SK-N-SH (cell line): ENCODE measurements around the gene FBXL7. TPM values are rescaled to one million over a fixed set of nuclear protein-coding genes. Genes with fewer than 3 reads are reported as not detected.

Experiments used
- CTCF ChIA-PET: fragments of 300-600, 350-600 bp; formaldehyde crosslinking; extraction: SDS; loops from one replicate; lab custom pipeline; 2021; lab: Yijun Ruan, JAX
- POLR2A ChIA-PET: fragments of 350-600 bp; sonication (Branson Sonifier 250); formaldehyde crosslinking; extraction: SDS; loops from one replicate; lab custom pipeline; 2020; ENCODE audit warnings: antibody characterized with exemption, inconsistent platforms; lab: Yijun Ruan, JAX
- DNase-seq: peaks from one replicate; pipeline ENCODE4 v3.0.0; 2012
- H2AFZ ChIP-seq: fragments of 200-600 bp; sonication (generic); 2 replicates; pipeline ENCODE4 v1.8.1; 2016; ENCODE audit warnings: antibody characterized with exemption, mild to moderate bottlenecking, low read depth
- H3F3A ChIP-seq: fragments of 200-600 bp; sonication (generic); replicated peaks from 2 replicates; pipeline ENCODE3; 2016; ENCODE audit warnings: antibody characterized with exemption, mild to moderate bottlenecking; ENCODE audit not compliant: insufficient read depth
- H3K27ac ChIP-seq, 2 experiments: fragments of 200-500 bp in 1 of 2; fragments of 200-600 bp in 1 of 2; sonication (Bioruptor generic) in 1 of 2; sonication (generic), shearing (Covaris generic) in 1 of 2; 2 replicates each; pipeline versions ENCODE4 v1.5.1 to v1.6.1; 2014 to 2016; ENCODE audit warnings: low read depth in 2 of 2, inconsistent platforms in 1 of 2, low read length in 1 of 2, mild to moderate bottlenecking in 1 of 2, mixed read lengths in 1 of 2
- H3K27me3 ChIP-seq: fragments of 200-600 bp; sonication (generic), shearing (Covaris generic); 2 replicates; pipeline ENCODE4 v1.6.1; 2016; ENCODE audit warnings: mixed run types; ENCODE audit not compliant: insufficient read depth
- H3K36me3 ChIP-seq, 2 experiments: fragments of 200-500 bp in 1 of 2; fragments of 200-600 bp in 1 of 2; sonication (Bioruptor generic) in 1 of 2; sonication (generic) in 1 of 2; replicated peaks in 1 of 2; 2 replicates each; pipeline versions ENCODE3 to v1.5.1; 2014 to 2016; ENCODE audit warnings: low read length in 1 of 2, mild to moderate bottlenecking in 1 of 2; ENCODE audit not compliant: insufficient read depth in 2 of 2, control insufficient read depth in 1 of 2
- H3K4me1 ChIP-seq, 2 experiments: fragments of 200-500 bp in 1 of 2; fragments of 200-600 bp in 1 of 2; sonication (Bioruptor generic) in 1 of 2; sonication (generic), shearing (Covaris generic) in 1 of 2; 2 replicates each; pipeline versions ENCODE4 v1.5.1 to v1.6.1; 2014 to 2016; ENCODE audit warnings: low read depth in 1 of 2, low read length in 1 of 2, mixed run types in 1 of 2; ENCODE audit not compliant: insufficient read depth in 2 of 2, control insufficient read depth in 1 of 2
- H3K4me2 ChIP-seq: fragments of 200-600 bp; sonication (generic), shearing (Covaris generic); 2 replicates; pipeline ENCODE4 v1.6.1; 2017; ENCODE audit warnings: mixed run types
- H3K4me3 ChIP-seq, 2 experiments: fragments of 200-500 bp in 1 of 2; fragments of 200-600 bp in 1 of 2; sonication (Bioruptor generic) in 1 of 2; sonication (generic), shearing (Covaris generic) in 1 of 2; 2 replicates each; pipeline versions ENCODE4 v1.5.1 to v1.8.1; 2014 to 2016; ENCODE audit warnings: low read depth in 2 of 2, inconsistent platforms in 1 of 2, low read length in 1 of 2, mild to moderate bottlenecking in 1 of 2, mixed read lengths in 1 of 2, moderate library complexity in 1 of 2
- H3K79me2 ChIP-seq: fragments of 200-600 bp; sonication (generic); 2 replicates; pipeline ENCODE4 v1.8.1; 2017; ENCODE audit warnings: mild to moderate bottlenecking; ENCODE audit not compliant: insufficient read depth
- H3K9ac ChIP-seq: fragments of 200-600 bp; sonication (generic); 2 replicates; pipeline ENCODE4 v1.6.1; 2017; ENCODE audit warnings: mixed run types
- H3K9me2 ChIP-seq: fragments of 200-600 bp; sonication (generic); 2 replicates; pipeline ENCODE4 v1.6.1; 2017; ENCODE audit warnings: mixed run types
- H3K9me3 ChIP-seq: fragments of 200-600 bp; sonication (generic); 2 replicates; pipeline ENCODE4 v1.6.1; 2017; ENCODE audit warnings: mixed run types, mild to moderate bottlenecking, moderate library complexity
- H4K20me1 ChIP-seq: fragments of 200-600 bp; sonication (generic); 2 replicates; pipeline ENCODE4 v1.6.1; 2017; ENCODE audit warnings: mild to moderate bottlenecking, mixed run types; ENCODE audit not compliant: insufficient read depth
- FOXM1 ChIP-seq: IDR thresholded peaks from 2 replicates; pipeline ENCODE4 v1.4.0; 2012; ENCODE audit warnings: low read depth, mild to moderate bottlenecking
- GABPA ChIP-seq: IDR thresholded peaks from 2 replicates; pipeline ENCODE4 v1.4.0; 2012; ENCODE audit warnings: low read depth, mild to moderate bottlenecking
- IRF3 ChIP-seq: fragments of 150-350 bp; IDR thresholded peaks from 2 replicates; pipeline ENCODE4 v1.6.1; 2016; ENCODE audit warnings: mild to moderate bottlenecking, low read depth, low read length
- JUND ChIP-seq: IDR thresholded peaks from 2 replicates; pipeline ENCODE4 v1.4.0; 2012
- NFIC ChIP-seq: IDR thresholded peaks from 2 replicates; pipeline ENCODE4 v1.4.0; 2012; ENCODE audit warnings: borderline replicate concordance
- PBX3 ChIP-seq: IDR thresholded peaks from 2 replicates; pipeline ENCODE4; 2012
- RXRA ChIP-seq: IDR thresholded peaks from 2 replicates; pipeline ENCODE4 v1.4.0; 2012; ENCODE audit warnings: low read depth, mild to moderate bottlenecking, borderline replicate concordance
- TCF12 ChIP-seq: IDR thresholded peaks from 2 replicates; pipeline ENCODE4 v1.4.0; 2012
- ZBTB33 ChIP-seq: IDR thresholded peaks from 2 replicates; pipeline ENCODE4 v1.4.0; 2012; ENCODE audit warnings: low read depth, borderline replicate concordance
- WGBS: methylation state at CpG from one replicate; pipeline ENCODE4 v1.1.6; 2017; ENCODE audit warnings: low lambda C conversion rate; 5-methylcytosine and 5-hydroxymethylcytosine counted together
- polyA plus RNA-seq, 3 experiments: library from polyadenylated mRNA; depleted of rRNA; stranded (reverse); fragments of >200 nt; gene quantifications; 2 replicates each; pipeline ENCODE4 v1.2.3, GENCODE V29; 2012

The FBXL7 gene
- polyA plus RNA-seq, 1 of the 3 experiments (the other 2 are of a cell fraction) = 7.0 TPM

- no peak for TF ChIP-seq JUND
These were observed 71.6 kb downstream of the FBXL7 start (continued) for GRCh38 chr5:15571618-15572017.

GRCh38 chr5:15573590-15573989 lies 73.6 kb downstream of the FBXL7 start:
- ChIA-PET POLR2A (no interaction called here), CTCF (interaction anchor here (1.4 kb wide), 1 partner anchor 13 kb away, joined by 4 read pairs; no protein-coding TSS in a partner anchor)
- Histone ChIP-seq H3K27ac (no peak overlapping the region), H2AFZ (no peak overlapping the region), H3K4me1 (peaks cover 0 to 37% of the 10 kb centered on the region in 2 experiments; a peak in 2 of 4 replicates), H3K4me2 (no peak overlapping the region), H3K4me3 (no peak overlapping the region), H3K9me3 (no peaks in the 10 kb centered on the region), H3K9me2 (no peaks in the 10 kb centered on the region), H3K9ac (no peak overlapping the region), H3K36me3 (no peaks in the 10 kb centered on the region), H4K20me1 (no peaks in the 10 kb centered on the region), H3K27me3 (no peaks in the 10 kb centered on the region), H3K79me2 (peaks cover 37% of the 10 kb centered on the region; the same call in 1 of the 2 replicates), H3F3A (no peaks in the 10 kb centered on the region)
- 36% methylated on average over 4 of the region's 4 CpGs for WGBS
- TF ChIP-seq IRF3 (no peak), ZBTB33 (no peak)
- no peak for DNase-seq

- DNase-seq = no peak
These were observed 74.1 kb downstream of the FBXL7 start for GRCh38 chr5:15574128-15574527.

More at GRCh38 chr5:15574128-15574527, 74.1 kb downstream of the FBXL7 start:
- H4K20me1 ChIP-seq = no peaks in the 10 kb centered on the region
- ChIA-PET POLR2A (no interaction called here), CTCF (interaction anchor here (1.4 kb wide), 1 partner anchor 12 kb away, joined by 4 read pairs; no protein-coding TSS in a partner anchor)
- no peak overlapping the region for H2AFZ ChIP-seq
- no peak overlapping the region for H3K4me2 ChIP-seq
- 86% methylated on average over 1 of the region's 1 CpG for WGBS
- H3K9me2 ChIP-seq = no peaks in the 10 kb centered on the region
- no peak overlapping the region; a peak in 1 of 4 replicates for H3K27ac ChIP-seq
- H3K36me3 ChIP-seq = no peaks in the 10 kb centered on the region
- no peaks in the 10 kb centered on the region for H3F3A ChIP-seq
- no peak overlapping the region for H3K9ac ChIP-seq
- TF ChIP-seq RXRA (no peak), FOXM1 (no peak), PBX3 (no peak), TCF12 (no peak), NFIC (no peak), GABPA (no peak)
- H3K9me3 ChIP-seq = no peaks in the 10 kb centered on the region
- peaks cover 36% of the 10 kb centered on the region; the same call in 1 of the 2 replicates for H3K79me2 ChIP-seq
- H3K4me3 ChIP-seq = no peak overlapping the region
- no peaks in the 10 kb centered on the region for H3K27me3 ChIP-seq
- peaks cover 0 to 42% of the 10 kb centered on the region in 2 experiments; a peak in 2 of 4 replicates for H3K4me1 ChIP-seq
